Suppressor macrophage (primary cell): ENCODE data around the gene CDC42SE1.

Experiments
- DNase-seq, 4 experiments: peaks; one replicate each; pipeline ENCODE4 v3.0.0-alpha.2; 2020 to 2022

CDC42SE1 gene

DNA sequence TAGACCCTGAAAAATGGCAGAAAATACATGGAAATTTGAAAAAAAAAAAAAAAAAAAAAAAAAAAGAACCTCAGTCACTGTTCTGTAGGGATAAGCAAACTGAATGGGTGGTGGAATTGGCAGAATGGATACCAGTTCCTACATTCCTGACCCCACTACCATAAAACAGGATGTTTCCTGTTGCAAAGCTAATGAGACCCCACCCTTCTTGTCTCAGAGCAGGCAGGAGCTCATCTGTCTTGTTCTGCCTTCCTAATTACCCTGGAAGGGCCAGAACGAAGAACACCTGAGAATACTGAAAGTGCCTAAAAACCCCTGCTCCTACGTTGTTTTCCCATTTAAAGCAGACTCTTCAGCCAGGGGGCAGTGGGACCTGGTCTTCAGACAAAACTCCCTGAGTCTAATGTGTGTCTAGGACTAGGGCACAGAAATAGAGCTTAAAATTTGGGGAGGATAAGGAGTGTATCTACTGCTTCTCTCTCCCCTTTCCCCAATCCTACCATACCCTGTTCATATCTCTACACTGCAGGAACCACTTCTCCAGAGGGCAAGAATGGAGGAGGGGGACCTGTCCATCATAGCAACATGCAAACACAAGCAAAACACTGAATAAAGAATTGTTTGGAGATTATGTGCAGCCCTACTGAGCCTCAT lies 7.9 kb downstream of the CDC42SE1 start:
- DNase-seq, result no peak

GRCh38 chr1:151050051-151050688 lies 9.3 kb downstream of the CDC42SE1 start:
- no peak for DNase-seq

- DNase-seq, result no peak
These were observed 10.0 kb downstream of the CDC42SE1 start for GRCh38 chr1:151049458-151049857.

- no peak for DNase-seq
These were observed 10.8 kb downstream of the CDC42SE1 start for GRCh38 chr1:151048645-151049032.

- peak; percentile 50 to 70 (median 60) for DNase-seq
These were observed 11.3 kb downstream of the CDC42SE1 start for GRCh38 chr1:151047925-151048644.

DNA sequence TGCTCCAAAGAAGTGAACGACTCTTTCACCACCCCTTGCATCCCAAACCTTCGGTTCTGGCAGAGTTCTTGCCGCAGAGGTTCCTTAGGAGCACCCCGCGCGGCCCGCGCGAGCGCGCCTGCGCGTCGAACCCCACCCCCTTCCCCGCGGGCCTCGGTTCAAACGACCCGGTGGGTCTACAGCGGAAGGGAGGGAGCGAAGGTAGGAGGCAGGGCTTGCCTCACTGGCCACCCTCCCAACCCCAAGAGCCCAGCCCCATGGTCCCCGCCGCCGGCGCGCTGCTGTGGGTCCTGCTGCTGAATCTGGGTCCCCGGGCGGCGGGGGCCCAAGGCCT lies 11.9 kb downstream of the CDC42SE1 start, which contains the start of gene C1orf56:
TSS of gene C1orf56 (plus strand) at position 161 of the 334 bp plus-strand sequence. CDS start at position 258, 97 bp downstream.
- DNase-seq, result peak; percentile 23 to 69 (median 34)

DNA sequence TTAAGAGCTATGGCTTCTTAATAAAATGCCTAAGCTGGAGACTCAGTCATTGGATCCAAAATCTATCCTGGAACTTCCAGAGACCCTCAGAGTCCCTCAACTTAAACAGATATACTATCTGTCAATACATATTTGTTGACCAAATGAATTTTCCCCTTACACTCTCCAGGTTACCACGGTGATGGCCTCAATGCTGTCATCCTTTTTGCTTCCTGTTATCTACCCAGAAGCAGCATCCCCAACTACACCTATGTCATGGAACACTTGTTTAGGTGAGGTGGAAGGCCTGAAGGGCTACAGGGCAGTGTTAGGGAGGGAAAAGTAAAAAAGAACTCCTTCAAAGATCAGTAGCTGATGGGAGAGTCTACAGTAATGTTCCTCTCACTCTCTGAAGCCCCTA lies 16.3 kb downstream of the CDC42SE1 start:
- DNase-seq, result no peak

- no peak for DNase-seq
These were observed 19.9 kb downstream of the CDC42SE1 start for GRCh38 chr1:151039521-151039920.

- no peak for DNase-seq
These were observed 22.4 kb downstream of the CDC42SE1 start for GRCh38 chr1:151037032-151037431.

DNA sequence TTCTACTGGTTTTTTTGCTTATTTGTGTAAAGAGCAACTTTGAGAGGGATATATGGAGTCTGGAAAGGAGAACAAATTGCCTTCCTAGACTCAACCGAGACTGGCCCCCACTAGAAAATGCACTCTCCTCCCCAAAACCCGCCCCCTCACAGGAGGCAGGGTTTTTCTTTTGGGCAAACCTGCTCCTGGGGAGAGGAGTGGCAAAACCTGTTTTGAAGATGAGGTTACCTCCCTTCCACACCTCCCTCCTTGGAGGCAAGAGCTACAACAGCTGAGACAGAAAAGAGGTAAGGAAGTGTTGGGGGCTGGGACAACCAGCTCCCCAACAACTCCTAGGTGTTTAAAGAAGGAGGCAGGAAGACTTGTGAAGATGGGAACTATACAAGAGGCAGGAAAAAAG lies 23.1 kb downstream of the CDC42SE1 start, which contains the start of gene BNIPL:
TSS of gene BNIPL (plus strand) at position 231 of the 400 bp plus-strand sequence. CDS start at position 371, 140 bp downstream.
- DNase-seq, result no peak

- DNase-seq, result no peak
These were observed 24.3 kb downstream of the CDC42SE1 start for GRCh38 chr1:151035167-151035566.

- no peak for DNase-seq
These were observed 27.3 kb downstream of the CDC42SE1 start for GRCh38 chr1:151032164-151032563.

GRCh38 chr1:151026460-151026859 lies 33.0 kb downstream of the CDC42SE1 start:
- DNase-seq, result no peak

GRCh38 chr1:151024540-151025146 lies 34.8 kb downstream of the CDC42SE1 start:
- DNase-seq, result peak; percentile 83 to 92 (median 86)

GRCh38 chr1:151013518-151013917 lies 45.9 kb downstream of the CDC42SE1 start:
- no peak for DNase-seq

DNA sequence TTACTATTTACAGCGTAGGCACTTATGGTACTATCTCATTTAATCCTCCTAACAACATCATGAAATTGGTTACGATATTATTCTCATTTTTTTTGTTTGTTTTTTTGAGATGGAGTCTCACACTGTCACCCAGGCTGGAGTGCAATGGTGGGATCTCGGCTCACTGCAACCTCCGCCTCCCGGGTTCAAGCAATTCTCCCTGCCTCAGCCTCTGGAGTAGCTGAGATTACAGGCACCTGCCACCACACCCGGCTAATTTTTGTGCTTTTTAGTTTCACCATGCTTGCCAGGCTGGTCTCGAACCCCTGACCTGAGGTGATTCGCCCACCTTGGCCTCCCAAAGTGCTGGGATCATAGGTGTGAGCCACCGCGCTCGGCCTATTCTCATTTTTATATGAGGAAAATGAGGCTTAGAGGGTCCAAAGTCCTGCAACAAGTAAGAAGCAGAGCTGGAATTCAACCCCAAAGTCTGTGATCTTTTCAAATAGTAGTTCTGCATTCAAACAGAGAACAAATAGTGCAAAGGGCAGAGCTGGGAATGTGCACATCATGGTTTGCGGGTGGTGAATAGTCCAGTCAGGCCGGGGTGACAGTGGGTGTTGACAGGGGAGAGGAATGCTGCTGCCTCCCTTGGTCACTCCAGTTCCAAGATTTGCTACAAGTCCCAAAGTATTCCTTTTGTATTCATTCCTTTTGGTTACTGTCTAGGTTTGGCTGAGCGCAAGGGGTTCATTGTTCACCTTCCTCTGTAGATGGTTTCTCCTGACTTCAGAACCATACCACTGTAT lies 46.5 kb downstream of the CDC42SE1 start:
- no peak for DNase-seq

GRCh38 chr1:151011154-151011850 lies 48.1 kb downstream of the CDC42SE1 start:
- DNase-seq, result peak in 2 of 4 experiments; percentile 23 to 33

DNA sequence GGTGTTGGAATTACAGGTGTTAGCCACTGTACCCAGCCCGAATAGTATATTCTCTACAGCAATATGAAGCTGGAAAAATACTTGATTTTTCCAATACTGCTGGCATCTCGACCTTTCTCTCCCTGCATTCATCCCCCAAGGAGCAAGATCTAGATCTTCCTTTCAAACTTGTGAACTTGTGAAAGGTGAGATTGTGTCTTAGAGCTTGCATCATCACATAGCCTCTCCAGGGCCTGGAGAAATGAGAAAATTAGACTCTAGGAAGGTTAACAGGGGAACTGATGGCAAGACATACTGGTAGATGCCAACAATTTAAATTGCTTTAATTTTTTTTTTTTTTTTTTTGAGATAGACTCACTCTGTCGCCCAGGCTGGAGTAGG lies 49.1 kb downstream of the CDC42SE1 start:
- DNase-seq, result no peak

DNA sequence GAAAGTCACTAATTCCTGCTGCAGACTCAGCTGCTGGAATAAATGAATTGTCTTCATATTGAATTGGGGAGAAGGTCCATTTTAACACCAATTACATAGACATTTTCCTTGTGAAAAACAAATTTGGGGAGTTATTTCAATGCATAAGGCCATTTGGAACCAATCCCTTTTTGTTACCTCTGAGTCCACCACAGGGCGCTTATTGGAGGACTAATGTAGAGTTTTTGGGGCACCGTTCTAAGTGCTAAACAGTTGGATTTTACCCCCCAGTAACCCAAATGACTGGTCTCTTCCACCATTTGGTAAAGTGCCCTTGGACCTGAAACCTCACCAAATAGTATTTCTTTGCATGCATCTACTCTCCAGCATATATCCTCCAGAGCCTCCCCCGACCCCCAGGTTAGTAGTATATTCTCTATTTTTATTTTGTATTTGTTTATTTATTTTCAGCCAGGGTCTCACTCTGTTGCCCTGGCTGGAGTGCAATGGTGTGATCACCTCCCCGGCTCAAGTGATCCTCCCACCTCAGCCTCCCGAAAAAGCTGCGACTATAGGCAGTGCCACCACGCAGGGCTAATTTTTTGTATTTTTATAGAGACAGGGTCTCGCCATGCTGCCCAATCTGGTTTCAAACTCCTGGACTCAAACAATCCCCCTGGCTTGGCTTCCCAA lies 49.6 kb downstream of the CDC42SE1 start:
- no peak for DNase-seq

DNA sequence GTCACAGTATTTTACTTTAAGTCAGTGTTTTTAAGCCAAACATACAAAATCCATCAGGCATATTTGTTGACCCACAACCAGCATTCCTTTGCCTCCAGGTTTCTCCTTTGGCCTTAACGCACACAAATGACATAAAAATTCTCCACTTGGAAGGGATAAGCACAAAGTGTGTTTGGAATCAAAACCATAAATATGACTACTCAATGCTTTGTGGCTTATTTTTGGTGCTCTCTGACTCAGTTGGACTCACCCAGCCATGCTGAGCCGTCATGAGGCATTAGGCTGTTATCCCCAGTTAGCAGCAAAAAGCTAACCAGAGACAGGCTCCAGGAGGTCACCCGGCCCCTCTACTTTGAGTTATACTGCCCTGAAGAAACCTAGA lies 50.2 kb downstream of the CDC42SE1 start:
- DNase-seq, result no peak
